A549 treated with AZD2906 at 1 μM for 4 hours (cell line): ENCODE data around the gene SETD2. TPM values are rescaled to one million over a fixed set of nuclear protein-coding genes. Genes with fewer than 3 reads are reported as not detected.

ENCODE experiments used
- total RNA-seq: library from RNA; stranded (reverse); fragments of 200-300 nt; extraction: Qiagen RNA extraction; gene quantifications from 5 replicates; pipeline ENCODE4 v1.2.3, GENCODE V29; 2022

SETD2 gene, protein sequence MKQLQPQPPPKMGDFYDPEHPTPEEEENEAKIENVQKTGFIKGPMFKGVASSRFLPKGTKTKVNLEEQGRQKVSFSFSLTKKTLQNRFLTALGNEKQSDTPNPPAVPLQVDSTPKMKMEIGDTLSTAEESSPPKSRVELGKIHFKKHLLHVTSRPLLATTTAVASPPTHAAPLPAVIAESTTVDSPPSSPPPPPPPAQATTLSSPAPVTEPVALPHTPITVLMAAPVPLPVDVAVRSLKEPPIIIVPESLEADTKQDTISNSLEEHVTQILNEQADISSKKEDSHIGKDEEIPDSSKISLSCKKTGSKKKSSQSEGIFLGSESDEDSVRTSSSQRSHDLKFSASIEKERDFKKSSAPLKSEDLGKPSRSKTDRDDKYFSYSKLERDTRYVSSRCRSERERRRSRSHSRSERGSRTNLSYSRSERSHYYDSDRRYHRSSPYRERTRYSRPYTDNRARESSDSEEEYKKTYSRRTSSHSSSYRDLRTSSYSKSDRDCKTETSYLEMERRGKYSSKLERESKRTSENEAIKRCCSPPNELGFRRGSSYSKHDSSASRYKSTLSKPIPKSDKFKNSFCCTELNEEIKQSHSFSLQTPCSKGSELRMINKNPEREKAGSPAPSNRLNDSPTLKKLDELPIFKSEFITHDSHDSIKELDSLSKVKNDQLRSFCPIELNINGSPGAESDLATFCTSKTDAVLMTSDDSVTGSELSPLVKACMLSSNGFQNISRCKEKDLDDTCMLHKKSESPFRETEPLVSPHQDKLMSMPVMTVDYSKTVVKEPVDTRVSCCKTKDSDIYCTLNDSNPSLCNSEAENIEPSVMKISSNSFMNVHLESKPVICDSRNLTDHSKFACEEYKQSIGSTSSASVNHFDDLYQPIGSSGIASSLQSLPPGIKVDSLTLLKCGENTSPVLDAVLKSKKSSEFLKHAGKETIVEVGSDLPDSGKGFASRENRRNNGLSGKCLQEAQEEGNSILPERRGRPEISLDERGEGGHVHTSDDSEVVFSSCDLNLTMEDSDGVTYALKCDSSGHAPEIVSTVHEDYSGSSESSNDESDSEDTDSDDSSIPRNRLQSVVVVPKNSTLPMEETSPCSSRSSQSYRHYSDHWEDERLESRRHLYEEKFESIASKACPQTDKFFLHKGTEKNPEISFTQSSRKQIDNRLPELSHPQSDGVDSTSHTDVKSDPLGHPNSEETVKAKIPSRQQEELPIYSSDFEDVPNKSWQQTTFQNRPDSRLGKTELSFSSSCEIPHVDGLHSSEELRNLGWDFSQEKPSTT (N-terminal part only)
- 15.9 to 25.6 TPM (median 17.4 TPM) in 5 replicates for total RNA-seq

DNA sequence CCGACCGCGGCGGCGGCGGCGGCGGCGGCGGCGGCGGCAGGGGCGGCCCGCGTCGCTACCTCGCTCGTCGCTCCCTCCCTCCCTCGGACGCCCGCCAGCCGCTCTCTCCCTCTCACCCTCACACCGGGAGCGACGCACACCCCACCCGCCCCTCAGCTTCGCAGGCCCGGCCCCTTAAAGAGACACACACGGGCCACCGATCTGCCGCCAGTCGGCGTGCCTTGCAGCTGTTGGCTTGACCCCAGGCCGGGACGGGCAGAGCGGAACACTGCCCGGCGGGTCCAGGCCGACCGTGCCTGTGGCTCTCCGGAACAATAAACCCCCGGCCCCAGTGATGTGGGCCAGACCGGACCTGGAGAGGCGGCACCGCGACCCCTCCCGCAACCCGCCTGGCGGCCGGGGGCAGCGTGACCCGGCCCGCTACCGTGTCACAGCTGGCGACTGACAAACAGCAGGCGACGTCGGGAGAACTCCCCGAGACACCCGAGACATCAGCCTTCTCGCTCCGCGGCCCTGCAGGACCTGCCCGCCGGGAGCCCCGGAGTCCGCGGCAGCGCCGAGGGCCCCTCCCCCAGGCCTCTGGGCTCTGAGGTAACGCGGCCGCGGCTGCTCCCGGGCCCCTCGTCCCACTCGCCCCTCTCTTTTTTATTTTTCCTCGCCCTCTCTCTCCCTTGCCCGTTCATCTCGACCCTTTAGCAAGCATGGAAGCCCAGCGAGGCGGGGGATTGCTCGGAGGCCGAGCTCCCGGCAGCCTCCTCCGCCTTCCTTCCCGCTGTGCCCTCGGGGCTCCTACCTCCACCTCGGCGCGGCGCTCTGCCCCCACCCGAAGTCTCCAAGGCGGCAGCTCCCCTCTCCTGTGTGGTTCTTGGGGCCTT lies at the start of gene SETD2:
Gene SETD2 (minus strand): TSS at position 107 of the 875 bp plus-strand sequence. CDS start 189 bp downstream, outside the sequence.

DNA sequence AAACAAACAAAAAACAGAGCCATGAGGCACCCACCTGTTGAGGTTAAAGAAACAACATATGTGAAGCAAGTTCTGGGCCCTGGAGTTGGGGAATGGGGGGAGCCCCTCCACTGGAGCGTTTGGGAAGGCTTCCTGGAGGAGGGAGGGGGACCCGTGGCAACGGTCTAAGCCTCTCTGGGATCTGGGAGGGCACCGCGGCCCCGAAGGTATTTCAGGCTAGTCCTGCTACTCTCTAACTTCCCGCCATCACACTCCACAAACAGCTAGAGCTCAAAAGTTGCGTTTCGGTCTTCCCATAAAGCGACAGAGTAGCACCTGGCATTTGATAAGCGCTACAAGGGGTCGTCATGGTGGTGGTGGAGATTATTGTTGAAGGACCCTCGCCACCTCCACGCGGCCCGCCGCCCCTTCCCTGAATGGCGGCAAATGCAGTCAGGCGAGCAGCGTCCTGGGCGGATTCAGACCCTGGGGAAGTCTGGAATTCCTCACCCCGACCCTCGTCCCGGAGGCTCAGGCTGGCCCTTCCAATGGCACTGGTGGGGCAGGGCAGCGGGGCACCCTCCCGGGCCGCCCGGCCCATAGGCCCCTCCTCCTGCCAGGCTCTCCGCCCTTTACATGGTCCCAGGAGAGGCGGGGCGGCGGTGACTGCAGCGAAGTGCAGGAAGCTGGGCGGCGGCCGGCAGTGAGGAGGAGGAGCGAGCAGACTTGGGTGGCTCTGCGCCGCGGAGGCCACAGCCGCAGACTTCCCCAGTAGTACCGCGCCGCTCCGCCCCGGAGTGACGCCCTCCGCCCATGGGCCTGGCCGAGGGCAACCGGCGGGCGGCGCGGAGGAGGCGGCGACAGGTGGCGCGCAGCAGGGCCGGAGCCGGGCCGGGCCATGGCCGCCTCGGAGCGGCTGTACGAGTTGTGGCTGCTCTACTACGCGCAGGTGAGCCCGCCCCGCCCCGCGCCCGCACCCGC lies 184.6 kb downstream of the SETD2 start, which contains the start of gene NBEAL2:
Gene NBEAL2 (plus strand): TSS at position 682 of the 960 bp plus-strand sequence. CDS start 196 bp downstream, at position 878.

DNA sequence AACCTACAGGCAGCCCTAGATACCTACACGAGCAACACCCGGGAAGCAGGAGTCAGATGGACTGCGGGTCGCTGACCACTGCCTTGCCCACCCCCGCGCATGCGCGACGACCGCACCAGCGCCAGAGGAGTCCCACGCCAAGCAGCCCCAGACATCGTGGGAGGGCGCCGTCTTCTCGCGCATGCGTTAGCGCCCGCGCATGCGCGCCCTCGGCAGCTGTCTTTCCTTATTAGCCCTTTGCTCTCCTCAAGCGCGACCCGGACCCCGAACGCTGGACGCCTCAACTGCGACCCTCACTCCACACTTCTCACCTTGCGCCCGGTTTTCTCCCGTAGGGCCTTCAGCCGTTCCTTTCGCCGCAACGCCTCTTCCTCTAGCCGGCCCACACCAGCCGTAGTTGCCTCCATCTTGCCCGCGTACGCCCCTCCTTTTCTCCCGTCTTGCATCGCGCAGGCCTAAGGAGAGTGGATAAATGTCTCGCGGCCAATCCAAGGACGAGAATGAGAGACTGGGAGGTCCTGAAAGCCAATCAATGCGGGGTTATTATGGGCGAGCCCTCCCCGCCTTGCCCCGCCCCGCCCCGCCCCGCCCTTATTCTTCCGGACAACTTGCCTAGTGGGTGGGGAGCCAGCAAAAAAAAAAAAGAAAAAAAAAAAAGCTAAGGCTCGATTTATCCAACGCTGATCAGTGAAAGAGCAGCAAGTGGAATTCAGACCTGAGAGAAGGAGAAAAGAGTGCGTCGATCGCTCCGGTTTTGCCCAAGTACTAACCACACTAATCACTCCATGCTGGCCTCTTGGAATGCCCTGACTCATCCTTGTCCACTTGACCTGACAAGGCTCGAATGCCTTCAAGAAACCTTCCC lies 187.4 kb downstream of the SETD2 start, which contains the start of gene CCDC12:
Gene CCDC12 (minus strand): TSS at position 420 of the 865 bp plus-strand sequence. CDS start 13 bp downstream, at position 407.

Other genes with a start within 250 kb of the SETD2 start
- 61.2 to 98.0 TPM (median 62.5 TPM) in 5 replicates for gene CCDC12, start 187.4 kb downstream of the SETD2 start, total RNA-seq
- 50.0 to 83.7 TPM (median 62.9 TPM) in 5 replicates for gene NBEAL2, start 184.4 kb downstream of the SETD2 start, total RNA-seq
- gene KIF9, start 118.7 kb upstream of the SETD2 start, total RNA-seq: 15.5 to 21.6 TPM (median 19.5 TPM) in 5 replicates
- gene KLHL18, start 118.8 kb upstream of the SETD2 start, total RNA-seq: 18.0 to 19.5 TPM (median 18.9 TPM) in 5 replicates
- 18.0 to 23.0 TPM (median 21.6 TPM) in 5 replicates for gene PTPN23, start 216.9 kb upstream of the SETD2 start, total RNA-seq